ENCODE data around the gene DCAF6.

Gene DCAF6

DNA sequence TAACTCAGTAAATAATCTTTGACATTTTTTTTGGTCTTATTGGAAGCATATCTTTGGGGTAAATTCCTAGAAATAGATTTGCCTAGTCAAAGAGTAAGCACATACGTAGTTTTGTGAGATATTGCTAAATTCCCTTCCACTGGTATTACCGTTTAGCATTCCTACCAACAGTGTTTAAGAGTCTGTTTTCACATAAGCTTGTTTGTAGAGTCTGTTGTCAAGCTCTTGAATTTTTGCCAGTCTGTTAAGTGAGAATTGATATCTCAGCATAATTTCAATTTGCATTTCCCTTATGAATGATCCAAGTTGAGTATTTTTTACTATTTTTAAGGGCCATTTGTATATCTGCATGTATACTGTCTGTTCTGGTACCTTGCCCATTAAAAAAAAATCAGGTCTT is 37.3 kb downstream of the DCAF6 start:
- no peak for DNase-seq

DNA sequence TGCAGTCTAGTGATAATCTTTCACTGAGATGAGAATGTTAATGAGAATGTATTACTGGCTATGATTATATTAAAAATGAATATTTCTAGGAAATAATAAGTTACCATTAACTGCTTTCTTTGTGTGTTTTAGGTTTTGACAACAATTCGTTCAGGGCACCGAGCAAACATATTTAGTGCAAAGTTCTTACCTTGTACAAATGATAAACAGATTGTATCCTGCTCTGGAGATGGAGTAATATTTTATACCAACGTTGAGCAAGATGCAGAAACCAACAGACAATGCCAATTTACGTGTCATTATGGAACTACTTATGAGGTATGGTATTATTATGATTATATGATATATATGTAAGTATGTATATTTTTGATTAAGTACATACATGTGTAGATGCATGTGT is 38.2 kb downstream of the DCAF6 start:
- DNase-seq = no peak

DNA sequence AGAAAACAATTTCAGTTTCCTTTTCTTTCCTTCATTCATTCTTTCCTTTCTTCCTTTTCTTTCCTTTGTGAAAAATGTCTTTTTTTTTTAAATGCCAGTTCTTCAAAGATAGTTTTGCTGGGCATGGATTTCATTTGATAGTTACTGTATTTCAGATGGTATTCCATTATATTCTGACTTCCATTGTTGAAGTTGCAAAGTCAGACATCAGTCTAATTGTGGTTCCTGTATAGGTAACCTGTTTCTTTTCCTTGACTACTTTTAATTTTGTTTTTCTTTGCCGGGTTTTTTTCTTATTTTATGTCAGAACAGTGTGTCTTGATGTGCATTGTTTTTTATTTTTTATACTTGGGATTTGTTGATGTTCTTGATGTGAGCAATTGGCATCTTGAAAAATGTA is 40.8 kb downstream of the DCAF6 start:
- no peak for DNase-seq

DNA sequence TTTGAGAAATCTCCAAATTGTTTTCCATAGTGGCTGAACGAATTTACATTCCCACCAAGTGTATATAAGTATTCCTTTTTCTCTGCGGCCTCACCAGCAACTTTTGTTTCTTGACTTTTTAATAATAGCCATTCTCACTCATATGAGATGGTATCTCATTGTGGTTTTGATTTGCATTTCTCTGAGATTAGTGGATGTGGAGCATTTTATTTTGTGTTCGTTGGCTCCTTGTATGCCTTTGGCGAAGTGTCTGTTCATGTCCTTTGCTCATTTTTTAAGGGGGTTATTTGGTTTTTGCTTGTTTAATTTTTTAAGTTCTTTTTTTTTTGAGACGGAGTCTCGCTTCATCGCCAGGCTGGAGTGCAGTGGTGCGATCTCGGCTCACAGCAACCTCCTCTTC is 45.5 kb downstream of the DCAF6 start:
- peak; percentile 24 for DNase-seq

DNA sequence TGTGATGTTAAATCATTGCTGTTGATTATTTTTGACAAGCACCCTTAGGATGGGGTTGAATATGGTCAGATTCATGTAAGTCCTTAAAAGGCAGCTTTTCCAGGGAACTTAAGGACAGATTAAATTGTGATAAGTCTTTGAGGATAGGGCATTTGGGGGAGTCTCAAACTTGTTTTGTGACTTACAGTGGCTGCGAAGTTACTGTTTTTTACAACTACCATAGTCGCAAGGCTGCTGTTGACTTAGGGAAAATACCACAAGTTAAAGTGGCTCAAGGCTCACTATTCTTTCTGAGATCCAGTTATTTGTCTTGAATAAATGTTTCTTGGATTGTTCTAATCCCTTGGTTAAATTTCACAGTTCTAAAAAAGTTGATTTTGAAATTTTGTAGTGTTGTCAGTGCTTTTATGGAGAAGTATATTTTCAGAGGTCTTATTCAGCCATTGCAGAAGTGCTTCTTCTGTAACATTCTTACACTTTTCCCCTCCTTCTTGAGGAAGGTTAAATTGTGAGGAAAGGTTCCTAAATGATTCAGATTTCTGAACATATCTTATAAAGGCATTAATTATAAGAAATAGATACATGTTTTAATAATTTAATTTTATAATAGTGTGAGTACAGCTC is 47.4 kb downstream of the DCAF6 start:
- DNase-seq = no peak

DNA sequence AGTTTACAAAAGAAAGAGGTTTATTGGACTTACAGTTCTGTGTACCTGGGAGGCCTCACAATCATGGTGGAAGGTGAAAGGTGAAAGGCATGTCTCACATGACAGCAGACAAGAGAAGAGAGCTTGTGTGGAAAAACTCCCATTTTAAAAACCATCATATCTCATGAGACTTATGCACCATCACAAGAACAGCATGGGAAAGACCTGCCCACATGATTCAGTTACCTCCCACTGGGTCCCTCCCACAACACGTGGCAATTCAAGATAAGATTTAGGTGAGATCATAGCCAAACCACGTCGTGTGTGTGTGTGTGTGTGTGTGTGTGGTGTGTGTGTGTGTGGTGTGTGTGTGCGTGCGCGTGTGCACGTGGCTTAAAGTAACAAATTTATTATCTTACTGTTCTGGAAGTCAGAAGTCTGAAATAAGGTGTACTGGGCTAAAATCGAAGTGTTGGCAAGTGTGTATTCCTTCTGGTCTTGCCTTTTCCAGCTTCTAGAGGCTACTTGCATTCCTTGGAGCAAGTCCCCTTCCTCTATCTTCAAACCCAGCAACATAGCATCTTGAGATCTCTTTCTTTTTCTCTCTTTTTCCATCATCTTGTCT is 48.5 kb downstream of the DCAF6 start:
- no peak for DNase-seq

DNA sequence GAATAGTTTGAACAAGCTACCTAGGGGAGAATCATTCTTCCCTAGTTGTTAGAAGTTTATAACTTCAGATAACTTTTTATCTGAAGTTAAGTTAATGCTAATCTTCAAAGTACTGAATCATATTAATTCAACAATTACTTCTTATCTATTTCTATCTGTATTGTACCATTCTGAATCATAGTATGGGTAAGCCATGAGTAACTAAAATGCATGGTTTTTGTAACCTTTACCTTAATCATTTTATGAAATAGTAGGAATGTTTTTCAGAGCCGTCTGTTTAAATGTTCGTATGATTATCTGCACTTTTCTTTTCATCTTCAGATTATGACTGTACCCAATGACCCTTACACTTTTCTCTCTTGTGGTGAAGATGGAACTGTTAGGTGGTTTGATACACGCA is 50.7 kb downstream of the DCAF6 start:
- no peak for DNase-seq

DNA sequence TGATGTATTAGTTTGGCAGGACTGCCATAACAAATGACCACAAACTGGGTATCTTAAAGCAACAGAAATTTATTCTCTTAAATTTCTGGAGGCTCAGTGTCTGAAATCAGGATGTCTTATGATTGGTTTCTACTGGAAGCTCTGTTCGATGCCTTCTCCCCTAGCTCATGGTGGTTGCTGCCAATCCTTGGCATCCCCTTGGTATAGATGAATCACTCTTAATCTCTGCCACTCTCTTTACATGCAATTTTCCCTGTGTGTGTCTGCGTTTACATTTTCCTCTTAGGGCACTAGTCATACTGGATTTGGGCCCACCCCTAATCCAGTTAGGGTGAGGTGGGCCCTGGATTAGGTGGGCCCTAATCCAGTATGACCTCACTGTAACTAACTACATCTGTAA is 55.1 kb downstream of the DCAF6 start:
- DNase-seq = no peak

DNA sequence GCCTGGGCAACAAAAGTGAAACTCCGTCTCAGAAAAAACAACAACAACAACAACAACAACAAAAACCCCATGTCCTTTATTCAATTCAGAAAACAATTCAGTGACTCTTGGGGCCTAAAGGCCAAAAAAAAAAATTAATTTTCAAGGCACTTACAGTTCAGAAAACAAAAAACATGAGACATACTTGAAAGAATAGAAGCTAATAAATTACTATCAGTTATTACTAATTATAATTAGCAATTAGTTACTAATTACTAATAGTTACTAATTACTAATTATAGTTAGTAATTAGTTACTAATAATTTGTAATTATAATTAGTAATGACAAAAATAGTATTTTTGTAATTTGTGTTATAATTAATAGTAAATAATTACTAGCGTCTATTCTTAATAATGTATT is 57.2 kb downstream of the DCAF6 start:
- no peak for DNase-seq

DNA sequence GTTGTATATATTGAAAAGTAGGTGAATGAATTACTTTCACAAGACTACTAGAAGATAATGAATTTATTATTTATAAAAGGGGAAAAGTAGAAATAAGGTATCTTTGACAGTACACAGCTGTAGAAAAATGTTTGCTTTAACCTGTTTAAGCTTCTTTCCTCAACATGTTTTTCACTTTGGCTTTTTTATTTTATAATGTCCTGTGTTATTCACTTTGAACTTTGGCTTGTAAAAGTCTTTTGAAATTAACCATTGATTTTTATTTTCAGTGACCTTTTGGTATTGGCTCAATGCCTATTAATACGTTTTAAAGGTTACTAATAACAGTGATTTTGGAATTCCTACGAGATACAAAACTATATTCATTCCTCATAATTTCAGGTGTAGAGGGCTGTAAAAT is 58.1 kb downstream of the DCAF6 start:
- DNase-seq = no peak

DNA sequence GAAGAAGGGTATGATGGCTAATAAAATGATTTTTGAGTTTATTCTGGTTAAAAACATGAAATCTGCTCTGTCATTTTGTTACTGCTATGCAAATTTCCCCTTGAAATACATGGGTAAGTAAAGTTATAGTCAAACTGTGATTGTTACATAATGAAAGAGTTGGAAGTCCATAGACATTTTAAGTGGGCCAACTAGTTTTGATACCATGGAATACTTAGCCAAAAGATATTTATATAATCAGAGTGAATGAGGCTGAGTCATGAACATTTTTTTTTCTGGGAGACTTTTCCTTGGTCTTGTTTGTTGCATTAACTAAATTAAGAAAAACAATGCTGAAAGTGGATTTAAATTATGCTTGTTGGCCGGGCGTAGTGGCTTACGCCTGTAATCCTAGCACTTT is 58.6 kb downstream of the DCAF6 start:
- no peak for DNase-seq

DNA sequence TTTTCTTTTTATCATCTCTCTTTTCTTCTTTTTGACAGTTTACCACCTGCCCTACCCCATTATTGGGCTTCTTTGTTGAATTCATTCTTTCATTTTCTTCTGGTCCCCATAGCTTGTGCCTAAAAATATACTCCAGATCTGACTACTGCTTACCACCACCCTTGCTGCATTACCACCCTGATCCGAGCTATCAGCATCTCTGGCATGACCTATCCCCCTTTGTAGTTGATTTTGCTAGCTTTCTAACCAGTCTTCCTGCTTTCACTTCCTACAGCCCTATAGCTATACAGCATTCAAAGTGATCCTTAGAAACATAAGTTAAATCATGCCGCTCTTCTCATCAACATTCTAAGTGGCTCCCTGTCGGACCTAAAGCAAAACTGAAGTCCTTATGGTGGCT is 59.8 kb downstream of the DCAF6 start:
- no peak for DNase-seq

DNA sequence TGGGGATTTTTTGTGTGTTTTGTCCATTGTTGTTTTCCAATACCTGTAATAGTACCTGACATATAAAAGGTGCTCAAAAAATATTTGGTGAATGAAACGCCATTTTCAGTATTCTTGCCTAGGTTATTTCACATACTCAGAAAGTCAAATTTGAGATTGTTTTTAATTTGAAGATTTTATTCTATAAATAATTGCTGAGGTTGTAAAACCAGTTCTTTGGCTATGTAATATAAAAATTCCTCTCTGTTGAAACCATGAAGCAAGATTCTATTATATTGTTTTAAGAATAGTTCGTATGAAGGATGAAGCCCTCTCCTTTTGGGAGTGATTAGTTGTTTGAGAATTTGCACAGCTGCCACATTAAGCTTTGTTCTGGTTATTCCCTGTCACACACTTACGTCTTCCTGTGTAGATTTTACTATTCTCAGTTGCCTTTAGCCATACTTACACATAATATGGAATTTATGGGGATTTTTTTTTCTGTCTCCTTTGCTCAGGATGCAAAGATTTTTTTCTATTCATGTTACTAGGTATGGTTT is 60.6 kb downstream of the DCAF6 start:
- DNase-seq = peak; percentile 8

DNA sequence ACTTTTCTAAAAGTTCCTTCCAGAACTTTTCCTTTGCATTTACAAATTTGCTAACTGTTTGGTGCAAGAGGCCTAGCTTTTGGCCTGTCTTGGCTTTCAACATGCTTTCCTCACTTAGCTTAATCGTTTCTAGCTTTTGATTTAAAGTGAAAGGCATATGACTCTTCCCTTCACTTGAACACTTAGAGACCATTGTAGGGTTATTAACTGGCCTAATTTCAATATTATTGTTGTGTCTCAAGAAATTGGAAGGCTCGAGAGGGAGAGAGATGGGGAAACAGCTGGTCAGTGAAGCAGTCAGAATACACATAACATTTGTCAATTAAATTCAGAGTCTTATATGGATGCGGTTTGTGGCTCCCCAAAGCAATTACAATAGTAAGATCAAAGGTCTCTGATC is 63.4 kb downstream of the DCAF6 start:
- DNase-seq = no peak

DNA sequence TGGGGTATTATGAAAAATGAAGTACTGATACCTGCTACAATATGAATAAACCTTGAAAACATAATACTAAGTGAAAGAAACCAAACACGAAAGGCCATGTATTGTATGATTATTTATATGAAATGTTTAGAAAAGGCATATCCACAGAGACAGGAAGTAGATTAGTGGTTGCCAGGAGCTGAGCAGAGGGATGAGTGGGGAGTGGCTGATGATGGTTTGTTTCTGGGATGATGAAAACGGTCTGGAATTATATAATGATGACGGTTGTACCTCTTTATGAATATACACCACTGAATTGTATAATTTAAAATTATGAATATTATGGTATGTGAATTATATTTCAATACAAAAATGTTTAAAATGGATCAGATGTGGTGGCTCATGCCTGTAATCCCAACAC is 64.2 kb downstream of the DCAF6 start:
- no peak for DNase-seq

DNA sequence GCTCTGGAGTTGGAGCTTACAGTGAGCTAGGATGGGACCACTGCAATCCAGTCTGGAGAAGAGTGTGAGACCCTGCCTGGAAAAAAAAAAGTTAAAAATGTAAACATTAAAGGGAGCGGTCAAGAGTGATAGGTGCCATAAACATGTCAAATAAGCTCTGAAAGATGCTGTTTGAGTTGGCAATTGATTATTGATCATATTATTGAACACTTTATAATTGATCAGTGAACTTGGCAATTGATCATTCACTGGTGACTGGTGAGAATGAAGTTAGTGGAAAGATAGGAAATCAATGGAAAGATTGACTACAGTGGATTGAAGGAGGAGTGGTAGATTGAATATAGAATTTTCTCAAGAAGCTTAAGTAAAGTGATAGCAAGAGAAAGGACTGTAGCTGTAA is 64.7 kb downstream of the DCAF6 start:
- no peak for DNase-seq

DNA sequence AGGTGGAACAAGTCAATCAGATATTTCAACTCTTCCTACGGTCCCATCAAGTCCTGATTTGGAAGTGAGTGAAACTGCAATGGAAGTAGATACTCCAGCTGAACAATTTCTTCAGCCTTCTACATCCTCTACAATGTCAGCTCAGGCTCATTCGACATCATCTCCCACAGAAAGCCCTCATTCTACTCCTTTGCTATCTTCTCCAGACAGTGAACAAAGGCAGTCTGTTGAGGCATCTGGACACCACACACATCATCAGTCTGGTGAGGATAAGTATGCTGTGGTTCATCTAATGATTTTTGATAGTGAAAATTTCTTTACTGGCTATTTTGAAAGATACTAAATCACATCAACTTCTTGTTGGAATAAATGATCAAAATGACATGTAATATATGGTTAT is 68.0 kb downstream of the DCAF6 start:
- no peak for DNase-seq

DNA sequence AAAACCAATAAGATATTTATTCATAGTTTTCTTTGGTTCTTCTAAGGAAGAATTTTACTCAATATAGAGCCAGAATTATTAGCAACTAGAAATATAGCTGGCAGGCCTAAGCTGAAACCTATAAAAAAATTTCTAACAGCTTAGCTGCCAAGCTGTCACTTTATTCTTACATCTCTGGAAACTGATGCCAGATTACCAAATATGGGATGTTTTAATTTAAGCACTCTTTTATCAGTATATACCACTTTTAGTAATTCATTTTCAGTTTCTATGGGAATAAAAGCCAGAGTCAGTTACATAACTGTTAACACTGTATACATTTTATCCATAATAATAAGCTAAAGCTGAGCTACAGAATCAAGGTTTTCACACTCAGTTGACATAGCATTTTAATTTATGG is 69.0 kb downstream of the DCAF6 start:
- DNase-seq = no peak

DNA sequence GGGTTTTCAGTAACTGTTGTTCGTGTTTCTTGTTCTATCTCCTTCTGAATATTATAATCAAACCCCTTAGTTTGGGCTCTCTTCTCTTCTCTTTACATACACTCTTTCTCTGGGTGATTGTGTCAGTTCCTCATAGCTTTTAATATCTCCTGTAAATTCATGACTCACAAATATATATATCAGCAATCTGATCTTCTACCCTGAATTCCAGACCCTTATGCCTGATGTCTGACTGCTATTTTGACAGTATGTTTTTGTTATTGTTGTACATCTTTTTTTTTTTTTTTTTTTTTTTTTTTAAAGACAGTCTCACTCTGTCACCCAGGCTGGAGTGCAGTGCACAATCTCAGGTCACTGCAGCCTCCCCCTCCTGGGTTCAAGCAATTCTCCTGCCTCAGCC is 71.2 kb downstream of the DCAF6 start:
- no peak for DNase-seq

DNA sequence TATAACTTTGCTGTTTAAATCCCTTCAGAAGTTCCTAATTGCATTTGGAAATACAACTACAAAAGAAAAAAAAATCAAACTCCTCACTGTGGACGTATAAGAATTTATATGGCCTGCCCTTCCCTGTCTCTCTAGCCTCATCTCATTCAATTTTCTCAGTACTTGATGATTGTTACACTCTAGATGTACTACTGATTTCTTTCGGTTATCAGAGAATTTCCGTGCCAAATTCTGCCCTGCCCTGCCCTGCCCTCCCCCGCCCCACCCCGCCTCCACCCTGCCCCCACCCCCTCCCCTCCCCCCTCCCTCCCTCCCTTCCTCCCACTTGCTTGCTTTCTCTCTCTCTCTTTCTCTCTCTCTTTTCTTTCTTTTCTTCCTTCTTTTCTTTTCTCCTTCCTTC is 72.1 kb downstream of the DCAF6 start:
- no peak for DNase-seq

DNA sequence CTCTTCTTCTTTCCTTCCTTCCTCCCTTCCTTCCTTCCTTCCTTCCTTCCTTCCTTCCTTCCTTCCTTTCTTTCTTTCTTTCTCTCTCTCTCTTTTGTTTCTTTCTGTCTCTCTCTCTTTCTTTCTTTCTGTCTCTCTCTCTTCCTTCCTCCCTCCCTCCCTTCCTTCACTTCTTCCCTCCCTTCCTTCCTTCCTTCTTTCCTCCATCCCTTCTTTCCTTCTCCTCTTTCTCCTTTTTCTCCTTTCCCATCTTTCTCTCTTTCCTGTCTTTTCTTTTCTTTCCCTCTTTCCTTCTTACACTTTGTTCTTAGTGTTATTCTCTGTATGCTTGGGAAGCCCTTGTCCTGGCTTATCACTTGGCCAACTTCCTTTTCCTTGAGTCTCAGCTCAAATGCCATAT is 72.8 kb downstream of the DCAF6 start:
- DNase-seq = no peak

DNA sequence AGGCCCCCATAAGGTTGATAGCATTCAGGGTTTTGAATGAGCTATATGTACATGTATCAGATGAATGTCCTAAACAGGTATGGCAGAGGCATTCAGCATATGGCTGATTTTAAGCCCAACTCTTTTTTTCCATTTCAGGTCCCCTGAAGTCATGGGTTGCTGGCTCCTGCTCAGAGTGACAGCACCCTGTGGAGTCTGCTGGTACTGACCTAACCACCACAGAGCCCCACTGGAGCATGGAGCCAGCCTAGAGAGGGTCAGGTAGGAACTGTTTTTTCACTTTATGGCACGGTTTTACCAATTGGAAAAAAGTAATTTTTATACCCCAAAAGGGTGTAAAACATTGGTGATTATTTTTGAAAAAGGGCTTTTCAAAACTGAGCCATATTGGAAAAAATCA is 82.9 kb downstream of the DCAF6 start:
- no peak for DNase-seq

DNA sequence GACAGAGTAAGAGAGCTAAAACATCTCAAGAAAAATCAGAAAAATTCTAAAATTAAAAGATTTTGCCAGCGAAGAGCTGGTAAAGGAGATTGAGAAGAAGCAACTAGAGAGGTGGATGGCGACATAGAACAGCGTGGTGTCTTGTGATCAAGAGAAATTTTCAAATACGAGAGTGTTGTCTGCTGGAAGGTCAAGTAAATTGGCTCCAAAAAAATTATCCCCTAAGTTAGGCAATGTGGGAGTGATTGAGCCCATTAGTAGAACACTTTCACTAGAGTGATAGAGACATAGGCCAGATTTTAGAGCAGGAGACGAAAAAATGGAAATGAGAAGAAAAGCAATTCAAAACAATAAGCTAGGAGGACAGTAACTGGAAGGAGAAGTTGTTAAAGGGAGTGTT is 94.7 kb downstream of the DCAF6 start:
- DNase-seq = no peak

DNA sequence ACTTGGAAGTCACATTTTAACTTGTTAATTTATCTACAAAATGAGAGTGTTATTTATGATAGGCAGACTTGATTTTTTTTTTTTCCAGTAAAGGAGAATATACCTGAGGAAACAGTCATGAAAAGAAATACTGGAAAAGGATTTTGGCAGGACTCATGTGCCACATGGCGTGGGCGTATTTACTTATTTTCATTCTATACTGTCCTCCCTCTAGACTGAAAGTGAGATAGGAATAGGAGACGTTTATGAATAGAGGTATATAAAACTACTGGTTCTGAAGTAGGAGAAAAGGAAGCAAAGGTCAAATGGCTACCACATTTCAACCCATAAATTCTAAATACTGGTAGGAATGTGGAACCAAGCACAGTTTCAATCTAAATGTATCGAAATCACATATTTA is 95.1 kb downstream of the DCAF6 start:
- DNase-seq = no peak

DNA sequence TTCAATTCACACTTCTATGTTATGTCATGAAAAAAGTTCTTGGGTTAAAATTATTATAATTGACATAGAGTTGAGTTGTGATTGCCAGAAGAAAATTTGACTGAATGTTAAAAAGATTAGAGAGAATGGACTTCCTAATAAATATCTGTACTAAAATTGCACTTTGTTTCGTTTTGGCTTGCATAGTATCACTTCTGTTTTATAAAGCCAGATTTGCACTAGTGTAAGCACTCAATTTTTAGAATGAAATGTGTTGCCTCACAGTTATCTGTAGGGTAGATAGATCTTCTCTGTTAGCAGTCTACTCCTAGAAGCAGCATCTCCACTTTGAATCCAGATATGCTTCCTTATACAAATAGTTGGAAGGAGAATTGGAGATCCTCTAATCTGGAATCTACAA is 95.5 kb downstream of the DCAF6 start:
- DNase-seq = no peak
